HL-60 (cell line): Measurements from ENCODE around the gene C2orf78.

ENCODE experiments used
- DNase-seq, 2 experiments: peaks; one replicate each; pipeline ENCODE4 v3.0.0-alpha.2; 2010 to 2020; ENCODE audit warnings: low read depth in 1 of 2, low spot score in 1 of 2
- H3K27ac ChIP-seq: fragments of 250-450 bp; sonication (Bioruptor Pico); replicated peaks from 2 replicates; pipeline ENCODE4 v1.5.1; 2020; ENCODE audit warnings: mild to moderate bottlenecking, moderate library complexity
- H3K27me3 ChIP-seq: fragments of 250-450 bp; sonication (Bioruptor Pico); 2 replicates; pipeline ENCODE4 v1.5.1; 2021; ENCODE audit warnings: mild to moderate bottlenecking, moderate library complexity; ENCODE audit not compliant: insufficient read depth, poor library complexity, severe bottlenecking
- H3K4me3 ChIP-seq: replicated peaks from 2 replicates; pipeline ENCODE4 v1.5.1; 2011; ENCODE audit warnings: mild to moderate bottlenecking, control low read depth, low read length; ENCODE audit not compliant: insufficient read depth
- CTCF ChIP-seq: IDR thresholded peaks from one replicate; pipeline ENCODE4 v1.5.1; 2011; ENCODE audit warnings: low read length, control low read depth, inconsistent platforms; ENCODE audit not compliant: insufficient read depth
- GABPA ChIP-seq: IDR thresholded peaks from 2 replicates; pipeline ENCODE4 v1.6.1; 2012; ENCODE audit warnings: low read depth
- POLR2AphosphoS5 ChIP-seq: IDR thresholded peaks from 2 replicates; pipeline ENCODE4 v1.6.1; 2012; ENCODE audit warnings: low read depth
- REST ChIP-seq: IDR thresholded peaks from 2 replicates; pipeline ENCODE4 v1.6.1; 2012; ENCODE audit warnings: low read depth; ENCODE audit not compliant: insufficient replicate concordance
- SPI1 ChIP-seq: IDR thresholded peaks from 2 replicates; pipeline ENCODE4 v1.6.1; 2012; ENCODE audit warnings: low read depth, mild to moderate bottlenecking, borderline replicate concordance

Gene C2orf78

GRCh38 chr2:73837847-73838585 is 54.0 kb downstream of the C2orf78 start:
- no peak overlapping the region for H3K27ac ChIP-seq
- H3K27me3 ChIP-seq: no peaks in the 10 kb centered on the region
- DNase-seq: peak in 1 of 2 experiments; percentile 71
- TF ChIP-seq REST (no peak), SPI1 (peak; percentile 85; the same call in 1 of the 2 replicates), POLR2AphosphoS5 (no peak)
- H3K4me3 ChIP-seq: no peak overlapping the region

- H3K4me3 ChIP-seq: no peak overlapping the region
- DNase-seq: no peak
- H3K27ac ChIP-seq: 0 out of 2 replicates have a peak overlapping the region, but pooled peaks have one; percentile 7
- H3K27me3 ChIP-seq: no peaks in the 10 kb centered on the region
- TF ChIP-seq POLR2AphosphoS5: no peak
- TF ChIP-seq CTCF: no peak
- no peak for TF ChIP-seq GABPA
- no peak for TF ChIP-seq SPI1
- no peak for TF ChIP-seq REST
Measured at GRCh38 chr2:73838889-73839534, 55.0 kb downstream of the C2orf78 start.

GRCh38 chr2:73839653-73840411 is 55.8 kb downstream of the C2orf78 start:
- Histone ChIP-seq H3K27me3 (no peaks in the 10 kb centered on the region), H3K27ac (no peak overlapping the region), H3K4me3 (no peak overlapping the region)
- TF ChIP-seq CTCF: no peak
- no peak for TF ChIP-seq SPI1
- no peak for TF ChIP-seq GABPA
- no peak for TF ChIP-seq REST
- no peak for TF ChIP-seq POLR2AphosphoS5
- DNase-seq: no peak
